Cardiac fibroblast (primary cell): ENCODE results near the gene EPS8L2.

ENCODE experiments used
- DNase-seq, 2 donors: peaks; one replicate each; pipeline versions ENCODE4 v3.0.0 to v3.0.0-alpha.2; 2010; ENCODE audit warnings: low read depth in 2 of 2
- H3K4me3 ChIP-seq, 2 donors: replicated peaks in 1 of 2; 1 replicate in 1 of 2; 2 replicates in 1 of 2; pipeline ENCODE4 v1.5.1; 2011; ENCODE audit warnings: low read depth in 2 of 2, low read length in 2 of 2, mild to moderate bottlenecking in 2 of 2, moderate library complexity in 1 of 2
- CTCF ChIP-seq: IDR thresholded peaks from one replicate; pipeline ENCODE4 v1.5.1; 2011; ENCODE audit warnings: low read depth, mild to moderate bottlenecking, low read length, inconsistent platforms

EPS8L2 gene

DNA sequence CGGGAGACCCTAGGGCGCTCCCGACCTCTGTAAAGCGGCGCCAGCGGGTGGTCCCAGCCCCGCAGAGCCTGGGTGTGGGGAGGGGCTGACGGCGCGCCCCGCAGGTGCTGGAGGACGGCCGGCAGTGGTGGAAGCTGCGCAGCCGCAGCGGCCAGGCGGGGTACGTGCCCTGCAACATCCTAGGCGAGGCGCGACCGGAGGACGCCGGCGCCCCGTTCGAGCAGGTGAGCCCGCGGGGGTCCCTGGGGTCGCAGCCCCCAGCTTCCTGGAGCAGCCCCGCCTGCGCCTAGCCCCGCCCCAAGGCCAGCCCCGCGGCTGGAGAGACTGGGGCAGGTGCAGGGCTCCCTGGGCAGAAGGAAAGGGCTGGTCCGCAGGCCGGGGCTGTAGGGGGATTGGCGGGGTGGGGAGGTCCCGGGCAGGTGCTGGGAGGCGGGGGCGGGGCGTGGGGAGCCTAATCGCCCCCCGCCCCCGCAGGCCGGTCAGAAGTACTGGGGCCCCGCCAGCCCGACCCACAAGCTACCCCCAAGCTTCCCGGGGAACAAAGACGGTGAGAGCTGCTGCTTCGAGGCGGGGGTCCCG, 19.7 kb downstream of the EPS8L2 start:
- DNase-seq = no peak
- TF ChIP-seq CTCF = no peak
- no peak overlapping the region for H3K4me3 ChIP-seq

DNA sequence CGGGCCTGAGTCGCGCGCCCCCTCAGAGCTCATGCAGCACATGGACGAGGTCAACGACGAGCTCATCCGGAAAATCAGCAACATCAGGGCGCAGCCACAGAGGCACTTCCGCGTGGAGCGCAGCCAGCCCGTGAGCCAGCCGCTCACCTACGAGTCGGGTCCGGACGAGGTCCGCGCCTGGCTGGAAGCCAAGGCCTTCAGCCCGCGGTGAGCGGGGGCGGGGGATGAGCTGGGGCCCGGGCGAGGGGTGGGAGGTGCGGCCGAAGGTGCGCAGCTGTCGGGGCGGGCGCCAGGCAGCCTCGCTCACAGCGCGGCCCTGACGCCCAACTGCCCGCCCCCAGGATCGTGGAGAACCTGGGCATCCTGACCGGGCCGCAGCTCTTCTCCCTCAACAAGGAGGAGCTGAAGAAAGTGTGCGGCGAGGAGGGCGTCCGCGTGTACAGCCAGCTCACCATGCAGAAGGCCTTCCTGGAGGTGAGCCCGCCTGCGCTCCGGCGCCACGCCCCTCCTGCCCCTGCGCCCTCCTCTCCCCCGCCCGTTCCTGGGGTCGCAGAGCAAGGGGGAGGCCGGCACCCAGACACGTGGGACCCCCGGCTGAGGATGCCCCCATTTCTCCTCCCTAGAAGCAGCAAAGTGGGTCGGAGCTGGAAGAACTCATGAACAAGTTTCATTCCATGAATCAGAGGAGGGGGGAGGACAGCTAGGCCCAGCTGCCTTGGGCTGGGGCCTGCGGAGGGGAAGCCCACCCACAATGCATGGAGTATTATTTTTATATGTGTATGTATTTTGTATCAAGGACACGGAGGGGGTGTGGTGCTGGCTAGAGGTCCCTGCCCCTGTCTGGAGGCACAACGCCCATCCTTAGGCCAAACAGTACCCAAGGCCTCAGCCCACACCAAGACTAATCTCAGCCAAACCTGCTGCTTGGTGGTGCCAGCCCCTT, 20.5 kb downstream of the EPS8L2 start:
- no peak overlapping the region for H3K4me3 ChIP-seq
- no peak for TF ChIP-seq CTCF

DNA sequence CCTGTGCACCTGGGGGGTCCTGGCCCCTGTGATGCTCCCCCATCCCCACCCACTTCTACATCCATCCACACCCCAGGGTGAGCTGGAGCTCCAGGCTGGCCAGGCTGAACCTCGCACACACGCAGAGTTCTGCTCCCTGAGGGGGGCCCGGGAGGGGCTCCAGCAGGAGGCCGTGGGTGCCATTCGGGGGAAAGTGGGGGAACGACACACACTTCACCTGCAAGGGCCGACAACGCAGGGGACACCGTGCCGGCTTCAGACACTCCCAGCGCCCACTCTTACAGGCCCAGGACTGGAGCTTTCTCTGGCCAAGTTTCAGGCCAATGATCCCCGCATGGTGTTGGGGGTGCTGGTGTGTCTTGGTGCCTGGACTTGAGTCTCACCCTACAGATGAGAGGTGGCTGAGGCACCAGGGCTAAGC, 21.3 kb downstream of the EPS8L2 start:
- TF ChIP-seq CTCF = no peak
- no peak for DNase-seq
- no peak overlapping the region for H3K4me3 ChIP-seq

More for the DNA sequence above, 20.5 kb downstream of the EPS8L2 start:
- DNase-seq = peak in 1 of 2 donors; percentile 33

GRCh38 chr11:727859-728748, 22.1 kb downstream of the EPS8L2 start:
- DNase-seq = peak; percentile 78 to 95
- peak; percentile 99 for TF ChIP-seq CTCF
- no peak overlapping the region for H3K4me3 ChIP-seq

DNA sequence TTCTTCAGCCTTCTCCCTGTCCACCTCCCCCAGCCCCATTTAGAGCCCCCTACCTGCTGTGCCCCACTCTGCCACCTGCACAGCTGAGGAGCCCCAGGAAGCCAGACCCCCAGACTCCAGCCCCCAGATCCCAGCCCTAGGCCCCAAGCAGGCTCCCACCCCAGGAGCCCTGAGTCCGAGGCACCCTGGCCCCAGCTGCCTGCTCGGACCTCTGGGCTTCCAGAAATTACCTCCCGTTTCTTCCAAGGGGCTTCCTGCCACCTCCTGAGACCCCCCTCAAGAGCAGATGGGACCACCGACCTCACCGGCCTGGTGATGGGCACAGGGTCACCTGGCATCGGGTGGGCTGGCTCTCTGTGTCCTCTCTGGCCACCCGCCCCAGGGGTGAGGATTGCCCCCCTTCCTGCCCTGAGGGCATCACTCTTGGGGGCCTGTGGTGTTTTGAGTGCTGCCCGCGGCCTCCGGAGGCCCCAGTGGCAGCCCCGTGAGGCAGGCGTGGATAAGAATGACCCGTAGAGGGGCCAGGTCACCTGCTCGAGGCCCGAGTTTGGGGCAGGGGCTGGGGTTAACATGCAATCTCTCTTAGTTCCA, 23.0 kb downstream of the EPS8L2 start:
- no peak for TF ChIP-seq CTCF
- no peak overlapping the region for H3K4me3 ChIP-seq
- no peak for DNase-seq

DNA sequence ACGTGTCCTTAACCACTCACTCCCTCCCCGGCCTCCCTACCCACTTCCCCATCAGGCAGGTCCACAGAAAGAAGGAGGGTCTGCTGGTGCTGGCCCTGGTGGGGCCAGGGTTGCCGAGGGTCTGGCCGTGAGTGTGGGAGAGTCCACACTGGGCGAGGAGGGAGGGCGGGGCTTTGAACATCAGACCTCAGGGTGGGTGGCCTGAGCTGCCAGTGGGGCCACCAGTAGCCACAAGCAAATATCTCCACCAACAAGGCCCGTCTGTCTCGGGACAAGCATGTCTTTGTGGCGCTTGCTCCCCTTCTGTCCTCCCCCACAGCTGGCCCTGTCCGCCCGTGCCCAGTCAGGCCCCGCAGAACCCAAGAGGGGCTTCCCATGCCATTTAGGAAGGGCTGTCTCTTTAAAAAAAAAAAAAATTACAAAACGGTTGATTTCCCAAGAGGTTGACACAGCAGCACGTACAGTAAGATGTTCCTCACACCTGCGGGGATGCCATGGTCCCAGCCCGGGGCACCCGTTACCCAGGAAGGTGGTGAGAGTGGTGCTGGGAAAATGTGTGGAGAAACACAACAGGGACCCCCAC, 23.6 kb downstream of the EPS8L2 start:
- TF ChIP-seq CTCF = no peak
- H3K4me3 ChIP-seq = no peak overlapping the region
- DNase-seq = no peak
